WI38 (cell line): Measurements from ENCODE around the gene SRCIN1.

Experiments used
- H3K4me3 ChIP-seq: 2 replicates; pipeline ENCODE4 v1.5.1; 2011; ENCODE audit warnings: low read depth, mild to moderate bottlenecking, control low read depth, low read length
- TF ChIP-seq, protein P1 (sequence below): IDR thresholded peaks from 2 replicates; pipeline ENCODE4 v1.5.1; 2012; ENCODE audit warnings: low read depth, mild to moderate bottlenecking, control low read depth, low read length

Gene SRCIN1

DNA sequence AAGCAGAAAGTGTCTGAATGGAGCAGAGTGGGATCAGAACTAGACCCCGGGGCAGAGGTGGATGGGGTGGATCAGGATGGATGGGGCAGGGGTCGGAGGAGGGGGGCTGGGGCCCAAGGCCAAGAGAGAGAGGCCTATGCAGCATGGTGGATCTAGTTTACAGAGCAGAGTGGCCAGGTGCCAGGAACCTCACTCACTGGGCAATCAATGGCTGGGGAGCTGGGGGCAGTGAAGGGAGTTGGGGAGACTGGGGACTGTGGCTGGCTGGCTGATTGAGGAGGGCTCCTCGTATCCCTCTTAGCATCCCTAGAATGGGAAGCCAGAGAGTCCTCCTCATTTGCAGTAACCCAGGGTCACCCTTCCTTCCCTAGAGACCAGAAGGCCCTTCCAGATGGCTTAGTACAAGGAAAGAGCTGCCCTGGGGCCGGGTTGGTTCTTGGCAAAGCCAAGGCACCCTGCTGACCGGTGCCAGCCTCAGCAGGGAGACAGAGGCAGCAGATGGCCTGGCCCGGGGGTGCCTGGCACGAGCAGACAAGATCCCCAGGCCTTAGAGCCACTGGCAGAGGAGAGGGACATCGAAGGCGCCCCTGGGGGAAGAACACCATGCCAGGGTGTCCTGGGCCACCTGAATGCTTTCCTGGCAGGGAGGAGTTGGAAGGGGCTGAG lies 36.8 kb downstream of the SRCIN1 start:
- TF ChIP-seq, protein P1, sequence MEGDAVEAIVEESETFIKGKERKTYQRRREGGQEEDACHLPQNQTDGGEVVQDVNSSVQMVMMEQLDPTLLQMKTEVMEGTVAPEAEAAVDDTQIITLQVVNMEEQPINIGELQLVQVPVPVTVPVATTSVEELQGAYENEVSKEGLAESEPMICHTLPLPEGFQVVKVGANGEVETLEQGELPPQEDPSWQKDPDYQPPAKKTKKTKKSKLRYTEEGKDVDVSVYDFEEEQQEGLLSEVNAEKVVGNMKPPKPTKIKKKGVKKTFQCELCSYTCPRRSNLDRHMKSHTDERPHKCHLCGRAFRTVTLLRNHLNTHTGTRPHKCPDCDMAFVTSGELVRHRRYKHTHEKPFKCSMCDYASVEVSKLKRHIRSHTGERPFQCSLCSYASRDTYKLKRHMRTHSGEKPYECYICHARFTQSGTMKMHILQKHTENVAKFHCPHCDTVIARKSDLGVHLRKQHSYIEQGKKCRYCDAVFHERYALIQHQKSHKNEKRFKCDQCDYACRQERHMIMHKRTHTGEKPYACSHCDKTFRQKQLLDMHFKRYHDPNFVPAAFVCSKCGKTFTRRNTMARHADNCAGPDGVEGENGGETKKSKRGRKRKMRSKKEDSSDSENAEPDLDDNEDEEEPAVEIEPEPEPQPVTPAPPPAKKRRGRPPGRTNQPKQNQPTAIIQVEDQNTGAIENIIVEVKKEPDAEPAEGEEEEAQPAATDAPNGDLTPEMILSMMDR = no peak
- no peak overlapping the region for H3K4me3 ChIP-seq

GRCh38 chr17:38568274-38568673 lies 37.5 kb downstream of the SRCIN1 start:
- H3K4me3 ChIP-seq = no peak overlapping the region
- TF ChIP-seq, protein P1 = no peak

DNA sequence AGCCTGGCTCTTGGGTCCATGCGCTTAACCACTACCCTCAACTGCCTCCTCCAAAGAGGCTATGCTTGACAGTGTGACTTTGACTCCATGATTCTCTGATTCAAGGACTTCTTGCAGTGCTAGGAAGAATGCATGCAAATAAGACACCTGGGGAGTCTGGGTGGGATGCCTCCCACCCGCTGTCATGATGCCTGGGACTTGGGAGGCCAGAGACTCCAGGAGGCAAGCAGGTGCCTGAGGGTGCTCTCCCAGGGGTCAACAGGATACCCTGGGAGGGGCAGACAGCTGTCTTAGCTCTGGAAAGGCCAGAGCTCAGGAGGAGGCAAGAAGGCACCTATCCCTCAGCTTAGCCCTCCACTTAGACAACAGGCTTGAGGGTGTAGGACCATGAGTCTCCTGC lies 38.4 kb downstream of the SRCIN1 start:
- TF ChIP-seq, protein P1 = no peak
- H3K4me3 ChIP-seq = no peak overlapping the region

DNA sequence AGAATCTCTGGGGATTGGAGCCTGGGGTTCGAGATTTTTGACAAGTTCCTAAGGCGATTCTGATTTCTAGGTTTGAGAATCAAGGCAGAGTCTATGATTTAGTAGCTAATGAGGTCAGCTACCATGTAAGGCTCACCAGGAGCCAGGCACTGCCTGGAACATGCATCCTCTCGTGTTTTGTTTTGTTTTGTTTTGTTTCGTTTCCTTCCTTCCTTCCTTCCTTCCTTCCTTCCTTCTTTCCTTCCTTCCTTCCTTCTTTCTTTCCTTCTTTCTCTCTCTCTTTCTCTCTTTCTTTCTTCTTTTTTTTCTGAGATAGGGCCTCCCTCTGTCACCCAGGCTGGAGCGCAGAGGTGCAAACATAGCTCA lies 39.1 kb downstream of the SRCIN1 start:
- TF ChIP-seq, protein P1 = no peak
- H3K4me3 ChIP-seq = no peak overlapping the region

- H3K4me3 ChIP-seq = no peak overlapping the region
- TF ChIP-seq, protein P1 = no peak
These were observed 39.7 kb downstream of the SRCIN1 start for GRCh38 chr17:38565853-38566665.

GRCh38 chr17:38564869-38565268 lies 40.9 kb downstream of the SRCIN1 start:
- H3K4me3 ChIP-seq = no peak overlapping the region
- TF ChIP-seq, protein P1 = no peak

GRCh38 chr17:38564254-38564837 lies 41.4 kb downstream of the SRCIN1 start:
- H3K4me3 ChIP-seq = no peak overlapping the region

More at GRCh38 chr17:38564254-38564837, 41.4 kb downstream of the SRCIN1 start:
- TF ChIP-seq, protein P1 = no peak
